Prostate gland (tissue), 2 donors: Measurements from ENCODE around the gene PLCH1.

Experiments
- POLR2A ChIP-seq: fragments of 450-650 bp; IDR thresholded peaks from one replicate; pipeline ENCODE4 v1.6.1; 2016; ENCODE audit warnings: antibody characterized with exemption, mild to moderate bottlenecking
- POLR2AphosphoS5 ChIP-seq: sonication (generic); formaldehyde crosslinking; IDR thresholded peaks from one replicate; pipeline ENCODE4 v1.6.1; 2017; ENCODE audit warnings: antibody characterized with exemption
- TF ChIP-seq, protein P1 (sequence below), 4 experiments: fragments of 200-600 bp in 2 of 4; fragments of 450-650 bp in 2 of 4; sonication (generic) in 2 of 4; IDR thresholded peaks; 1 replicate in 3 of 4; 2 replicates in 1 of 4; pipeline ENCODE4 v1.5.1; 2016 to 2019; ENCODE audit warnings: antibody characterized with exemption in 4 of 4, mild to moderate bottlenecking in 2 of 4, moderate library complexity in 2 of 4

DNA sequence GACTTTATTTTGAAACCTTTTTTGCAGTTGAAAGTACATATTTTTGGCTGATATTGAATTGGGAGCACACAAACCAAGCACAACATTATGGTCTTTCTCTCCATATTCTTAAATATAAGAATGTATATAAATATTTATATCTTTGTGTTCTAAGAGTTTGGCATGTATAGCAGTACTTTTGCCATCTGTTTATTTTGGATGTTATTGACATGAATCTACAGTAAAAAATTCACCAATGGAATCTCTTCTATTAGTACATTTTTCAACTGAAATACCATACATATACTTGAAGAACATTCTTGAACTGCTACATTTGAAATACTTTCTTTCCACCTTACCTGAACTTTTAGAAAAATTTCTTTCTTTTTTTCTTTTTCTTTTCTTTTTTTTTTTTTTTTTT lies 342.2 kb downstream of the PLCH1 start:
- TF ChIP-seq, protein P1, sequence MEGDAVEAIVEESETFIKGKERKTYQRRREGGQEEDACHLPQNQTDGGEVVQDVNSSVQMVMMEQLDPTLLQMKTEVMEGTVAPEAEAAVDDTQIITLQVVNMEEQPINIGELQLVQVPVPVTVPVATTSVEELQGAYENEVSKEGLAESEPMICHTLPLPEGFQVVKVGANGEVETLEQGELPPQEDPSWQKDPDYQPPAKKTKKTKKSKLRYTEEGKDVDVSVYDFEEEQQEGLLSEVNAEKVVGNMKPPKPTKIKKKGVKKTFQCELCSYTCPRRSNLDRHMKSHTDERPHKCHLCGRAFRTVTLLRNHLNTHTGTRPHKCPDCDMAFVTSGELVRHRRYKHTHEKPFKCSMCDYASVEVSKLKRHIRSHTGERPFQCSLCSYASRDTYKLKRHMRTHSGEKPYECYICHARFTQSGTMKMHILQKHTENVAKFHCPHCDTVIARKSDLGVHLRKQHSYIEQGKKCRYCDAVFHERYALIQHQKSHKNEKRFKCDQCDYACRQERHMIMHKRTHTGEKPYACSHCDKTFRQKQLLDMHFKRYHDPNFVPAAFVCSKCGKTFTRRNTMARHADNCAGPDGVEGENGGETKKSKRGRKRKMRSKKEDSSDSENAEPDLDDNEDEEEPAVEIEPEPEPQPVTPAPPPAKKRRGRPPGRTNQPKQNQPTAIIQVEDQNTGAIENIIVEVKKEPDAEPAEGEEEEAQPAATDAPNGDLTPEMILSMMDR (IDR thresholded peaks at IDR 0.05), result no peak
- TF ChIP-seq POLR2AphosphoS5 (no peak), POLR2A (no peak)
